ENCODE results near the gene PSKH1. TPM values are rescaled to one million over a fixed set of nuclear protein-coding genes. Genes with fewer than 3 reads are reported as not detected.
A peak's percentile ranks its signal among the peaks of the same experiment; 100 is the strongest.

Gene PSKH1
- total and polyA plus RNA-seq, 2 donors from 2014 or later = 23.6 to 33.2 TPM

- intact Hi-C loops (cut with DNase I) = no loop called here
- Histone ChIP-seq H3K27me3 (ENCODE audit: control insufficient read depth, insufficient read depth, low read length) (no peaks in the 10 kb centered on the region), H3K27ac (ENCODE audit: low read depth in 2 of 2, low read length in 2 of 2) (no peak overlapping the region), H3K36me3 (ENCODE audit: control insufficient read depth in 2 of 3, insufficient read depth in 3 of 3, low read length in 3 of 3) (peaks cover 0 to 8% (median 2%) of the 10 kb centered on the region in 3 donors), H3K9me3 (ENCODE audit: control insufficient read depth in 2 of 3, insufficient read depth in 1 of 3, low read length in 3 of 3) (no peaks in the 10 kb centered on the region), H3K9ac (ENCODE audit: low read length in 3 of 3) (no peak overlapping the region), H3K4me3 (ENCODE audit: low read length in 3 of 3) (no peak overlapping the region), H3K4me1 (ENCODE audit: control insufficient read depth in 2 of 3, insufficient read depth in 2 of 3, low read depth in 1 of 3, low read length in 3 of 3) (peaks cover 0 to 16% (median 11%) of the 10 kb centered on the region in 3 donors)
- DNase-seq (no peak), FAIRE-seq (no peak)
- no peak for TF ChIP-seq CTCF (IDR thresholded peaks at IDR 0.05; ENCODE audit: borderline replicate concordance, extremely low read depth, insufficient read depth)
These were observed 40.8 kb downstream of the PSKH1 start for GRCh38 chr16:67933805-67934204.

- Histone ChIP-seq H3K36me3 (ENCODE audit: control insufficient read depth in 2 of 3, insufficient read depth in 3 of 3, low read length in 3 of 3) (peaks cover 0 to 7% (median 2%) of the 10 kb centered on the region in 3 donors), H3K4me1 (ENCODE audit: control insufficient read depth in 2 of 3, insufficient read depth in 2 of 3, low read depth in 1 of 3, low read length in 3 of 3) (peaks cover 0 to 16% (median 11%) of the 10 kb centered on the region in 3 donors), H3K27me3 (ENCODE audit: control insufficient read depth, insufficient read depth, low read length) (no peaks in the 10 kb centered on the region), H3K9ac (ENCODE audit: low read length in 3 of 3) (peak overlapping the region in 2 of 3 donors; percentile 65 to 70), H3K9me3 (ENCODE audit: control insufficient read depth in 2 of 3, insufficient read depth in 1 of 3, low read length in 3 of 3) (no peaks in the 10 kb centered on the region), H3K27ac (ENCODE audit: low read depth in 2 of 2, low read length in 2 of 2) (no peak overlapping the region), H3K4me3 (ENCODE audit: low read length in 3 of 3) (peak overlapping the region; percentile 70 to 86 (median 84))
- intact Hi-C loops (cut with DNase I) = no loop called here
- DNase-seq = no peak
- TF ChIP-seq CTCF (IDR thresholded peaks at IDR 0.05; ENCODE audit: borderline replicate concordance, extremely low read depth, insufficient read depth) = no peak
- no peak for FAIRE-seq
These were observed 41.4 kb downstream of the PSKH1 start for GRCh38 chr16:67934306-67935100.

- no peaks in the 10 kb centered on the region for H3K27me3 ChIP-seq (ENCODE audit: control insufficient read depth, insufficient read depth, low read length)
- peak overlapping the region; percentile 90 to 92 for H3K27ac ChIP-seq (ENCODE audit: low read depth in 2 of 2, low read length in 2 of 2)
- FAIRE-seq (no peak), DNase-seq (no peak)
- no peak for TF ChIP-seq CTCF (IDR thresholded peaks at IDR 0.05; ENCODE audit: borderline replicate concordance, extremely low read depth, insufficient read depth)
- peaks cover 0 to 22% (median 11%) of the 10 kb centered on the region in 3 donors for H3K4me1 ChIP-seq (ENCODE audit: control insufficient read depth in 2 of 3, insufficient read depth in 2 of 3, low read depth in 1 of 3, low read length in 3 of 3)
- H3K4me3 ChIP-seq (ENCODE audit: low read length in 3 of 3) = peak overlapping the region; percentile 70 to 86 (median 84)
- peak overlapping the region; percentile 54 to 70 (median 65) for H3K9ac ChIP-seq (ENCODE audit: low read length in 3 of 3)
- H3K9me3 ChIP-seq (ENCODE audit: control insufficient read depth in 2 of 3, insufficient read depth in 1 of 3, low read length in 3 of 3) = no peaks in the 10 kb centered on the region
- peaks cover 0 to 4% (median 2%) of the 10 kb centered on the region in 3 donors for H3K36me3 ChIP-seq (ENCODE audit: control insufficient read depth in 2 of 3, insufficient read depth in 3 of 3, low read length in 3 of 3)
- intact Hi-C loops (cut with DNase I) = no loop called here
These were observed 42.0 kb downstream of the PSKH1 start for GRCh38 chr16:67935101-67935401.
